GM21423 (cell line): ENCODE measurements around the gene NFX1.
"Not testable (repeated sequence)": the region's sequence is repeated elsewhere in the genome, so short reads cannot be mapped to it uniquely, and the experiment has no call there.

Experiments
- ATAC-seq: cut with Tn5 transposase; IDR thresholded peaks from one replicate; pipeline ENCODE4 v1.9.1; 2021; ENCODE audit warnings: mild to moderate bottlenecking, moderate library complexity; ENCODE audit not compliant: unreplicated experiment

The NFX1 gene

DNA sequence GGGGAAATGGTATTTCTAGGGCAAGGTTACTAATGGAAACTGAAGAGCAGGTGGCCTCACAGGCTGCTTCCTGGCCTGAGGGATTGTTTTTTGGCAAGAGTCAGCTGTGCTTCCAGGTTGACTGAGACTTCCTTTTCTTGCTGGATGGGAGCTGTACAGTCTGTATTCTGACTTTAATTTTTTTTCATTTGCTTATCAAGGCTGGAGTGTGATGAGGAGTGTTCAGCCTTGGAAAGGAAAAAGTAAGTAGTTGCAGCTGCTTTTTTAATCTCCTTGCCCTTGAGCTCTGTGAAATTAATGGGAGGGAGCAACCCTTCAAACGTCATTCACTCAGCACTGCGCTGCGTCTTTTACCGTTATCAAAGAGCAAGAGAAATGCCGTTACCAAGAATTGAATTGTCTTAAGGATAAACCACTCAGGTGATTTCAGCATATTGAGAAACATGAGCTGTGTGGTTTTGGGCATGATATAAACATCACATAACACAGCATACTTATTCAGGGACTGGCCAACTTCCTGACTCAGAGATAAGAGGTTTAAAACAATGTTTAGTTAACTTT lies 64.4 kb downstream of the NFX1 start:
- ATAC-seq: no peak

DNA sequence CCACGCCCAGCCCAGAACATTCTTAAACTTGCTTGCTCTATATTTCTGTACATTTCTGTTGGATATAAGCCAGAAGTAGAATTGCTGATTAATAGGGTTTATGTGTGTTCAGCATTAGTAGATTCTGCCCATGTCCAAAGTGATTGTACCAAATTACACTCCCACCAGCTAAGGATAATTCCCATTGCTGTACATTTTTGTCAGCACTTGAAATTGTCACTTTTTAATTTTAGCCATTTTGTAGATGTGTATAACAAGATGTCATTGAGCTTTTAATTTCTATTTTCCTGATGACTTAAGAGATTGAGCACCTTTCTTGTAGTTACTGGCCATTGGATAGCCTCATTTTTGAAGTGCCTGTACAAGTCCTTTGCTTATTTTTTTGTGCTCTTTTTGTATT lies 65.6 kb downstream of the NFX1 start:
- no peak for ATAC-seq

DNA sequence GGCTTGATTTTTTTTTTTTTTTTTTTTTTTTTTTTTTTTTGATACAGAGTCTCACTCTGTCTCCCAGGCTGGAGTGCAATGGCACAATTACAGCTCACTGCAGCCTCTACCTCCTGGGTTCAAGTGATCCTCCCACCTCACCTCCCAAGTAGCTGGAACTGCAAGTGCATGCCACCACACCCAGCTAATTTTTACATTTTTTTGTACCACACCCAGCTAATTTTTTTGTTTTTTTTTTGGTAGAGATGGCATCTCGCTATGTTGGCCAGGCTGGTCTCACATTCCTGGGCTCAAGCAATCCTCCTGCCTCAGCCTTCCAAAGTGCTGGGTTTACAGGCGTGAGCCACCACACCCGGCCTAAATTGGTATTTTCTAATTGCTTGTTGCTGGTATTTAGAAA lies 68.3 kb downstream of the NFX1 start:
- ATAC-seq: not testable (repeated sequence)

DNA sequence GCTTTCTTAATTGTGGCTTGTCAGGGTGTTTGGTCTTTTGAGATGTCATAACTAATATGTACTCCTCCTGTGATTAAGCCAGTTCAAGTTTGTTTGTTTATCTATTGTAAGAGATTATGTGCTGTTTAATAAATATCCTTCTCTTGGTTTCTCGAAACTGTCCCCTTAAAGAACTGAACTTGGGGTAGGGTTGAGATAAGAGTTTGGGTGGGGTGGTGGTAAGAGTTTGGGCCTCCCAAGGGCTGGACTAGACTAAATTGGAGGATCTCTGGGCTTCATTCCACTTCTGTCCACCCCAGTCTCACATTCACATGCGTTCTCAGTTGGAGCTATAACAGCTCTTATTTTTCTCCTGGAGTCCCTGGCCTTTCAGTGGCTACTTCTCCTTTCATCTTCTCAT lies 73.8 kb downstream of the NFX1 start:
- ATAC-seq: no peak

DNA sequence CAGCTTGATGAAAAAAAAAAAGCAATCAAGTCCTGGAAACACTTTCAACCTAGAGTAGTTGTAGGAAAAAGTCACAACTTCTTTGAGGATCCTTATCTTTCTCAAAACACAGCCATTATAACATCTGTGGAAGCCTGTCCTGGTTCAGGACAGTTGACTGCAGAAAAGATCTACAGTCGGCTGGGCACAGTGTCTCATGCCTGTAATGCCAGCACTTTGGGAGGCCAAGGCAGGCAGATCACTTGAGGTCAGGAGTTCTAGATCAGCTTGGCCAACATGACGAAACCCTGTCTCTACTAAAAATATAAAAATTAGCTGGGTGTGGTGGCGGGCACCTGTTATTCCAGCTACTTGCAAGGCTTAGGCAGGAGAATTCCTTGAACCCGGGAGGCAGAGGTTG lies 74.5 kb downstream of the NFX1 start:
- not testable (repeated sequence) for ATAC-seq

DNA sequence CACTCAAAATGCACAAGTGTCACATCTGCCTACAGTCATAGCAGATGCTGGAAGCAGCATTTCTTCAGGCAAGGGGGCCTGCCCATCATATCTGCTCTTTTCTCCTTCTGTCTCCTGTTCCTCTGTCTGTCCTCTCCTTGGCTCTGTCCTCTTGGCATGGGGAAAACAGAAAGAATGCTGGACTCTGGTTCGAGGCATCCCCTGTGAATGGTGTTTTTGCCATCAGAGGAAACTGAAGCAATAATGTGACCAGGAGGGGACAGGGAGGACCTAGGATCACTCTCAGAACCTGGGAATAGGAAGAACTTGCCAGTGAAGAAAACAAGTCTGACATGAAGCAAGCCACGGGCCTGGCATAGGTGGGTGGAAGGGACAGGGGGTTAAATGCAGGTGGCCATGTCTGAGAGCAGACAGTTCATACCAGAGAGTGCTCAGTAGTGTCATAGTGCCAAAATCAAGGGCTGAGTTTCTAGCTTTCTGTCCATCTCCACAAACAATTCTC lies 76.7 kb downstream of the NFX1 start:
- ATAC-seq: no peak

DNA sequence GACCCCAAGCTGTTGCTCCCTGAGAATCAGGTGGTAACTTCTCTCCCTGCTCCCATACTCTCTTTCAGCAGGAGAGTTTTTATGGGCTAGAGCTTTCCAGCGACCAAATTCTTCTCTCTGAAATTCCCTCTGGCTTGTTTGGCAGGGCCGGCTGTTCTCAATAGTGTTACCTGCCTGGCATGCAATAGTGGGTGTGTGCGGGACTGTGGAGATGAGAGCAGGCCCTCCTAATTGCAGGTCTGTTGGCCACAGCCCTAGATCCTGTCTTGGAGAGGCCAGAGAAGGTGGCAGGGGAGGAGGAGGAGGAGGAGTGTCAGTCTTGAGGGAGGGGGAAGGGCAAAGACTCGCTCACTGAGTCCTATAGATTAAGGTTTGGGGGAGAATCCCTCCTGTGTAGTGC lies 82.6 kb downstream of the NFX1 start:
- no peak for ATAC-seq

DNA sequence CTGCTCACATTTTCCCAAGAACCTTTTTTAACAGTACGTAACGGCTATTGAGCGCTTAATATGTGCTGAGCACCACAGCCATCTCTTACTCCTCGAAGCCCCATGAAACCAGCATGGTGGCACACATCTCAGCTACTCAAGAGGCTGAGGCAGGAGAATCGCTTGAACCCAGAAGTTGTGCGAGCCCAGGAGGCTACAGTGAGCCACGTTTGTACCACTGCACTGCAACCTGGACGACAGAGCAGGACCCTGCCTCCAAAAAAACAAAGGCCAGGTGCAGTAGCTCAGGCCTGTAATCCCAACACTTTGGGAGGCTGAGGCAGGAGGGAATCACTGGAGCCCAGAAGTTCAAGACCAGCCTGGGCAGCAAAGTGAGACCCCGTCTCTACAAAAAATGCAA lies 83.9 kb downstream of the NFX1 start:
- no peak for ATAC-seq

DNA sequence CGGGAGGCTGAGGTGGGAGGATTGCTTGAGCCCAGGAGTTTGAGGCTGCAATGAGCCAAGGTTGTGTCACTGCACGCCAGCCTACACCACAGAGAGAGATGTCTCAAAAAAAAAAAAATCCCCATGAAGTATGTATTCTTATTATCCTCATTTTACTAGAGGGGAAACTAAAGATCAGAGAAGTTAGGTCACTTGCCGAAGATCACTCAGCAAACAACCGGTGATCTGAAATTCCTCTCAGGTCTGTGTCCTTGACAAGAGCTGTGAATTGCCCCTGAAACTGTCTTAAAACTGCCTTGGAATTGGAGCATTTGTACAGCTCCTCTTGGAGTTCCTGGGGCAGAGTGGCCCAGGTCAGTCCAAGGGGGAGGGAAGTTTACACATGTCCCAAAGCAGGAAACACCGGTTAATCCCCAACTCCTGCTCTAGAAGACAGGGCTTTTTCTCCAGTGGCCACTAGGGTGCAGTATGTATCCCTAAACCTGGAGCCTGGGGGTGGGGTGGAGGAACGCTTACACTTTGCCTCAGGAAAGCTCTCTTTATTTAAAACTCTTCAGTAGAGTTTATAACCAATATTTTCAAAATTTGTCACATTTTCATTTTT lies 84.4 kb downstream of the NFX1 start:
- ATAC-seq: peak; percentile 64

DNA sequence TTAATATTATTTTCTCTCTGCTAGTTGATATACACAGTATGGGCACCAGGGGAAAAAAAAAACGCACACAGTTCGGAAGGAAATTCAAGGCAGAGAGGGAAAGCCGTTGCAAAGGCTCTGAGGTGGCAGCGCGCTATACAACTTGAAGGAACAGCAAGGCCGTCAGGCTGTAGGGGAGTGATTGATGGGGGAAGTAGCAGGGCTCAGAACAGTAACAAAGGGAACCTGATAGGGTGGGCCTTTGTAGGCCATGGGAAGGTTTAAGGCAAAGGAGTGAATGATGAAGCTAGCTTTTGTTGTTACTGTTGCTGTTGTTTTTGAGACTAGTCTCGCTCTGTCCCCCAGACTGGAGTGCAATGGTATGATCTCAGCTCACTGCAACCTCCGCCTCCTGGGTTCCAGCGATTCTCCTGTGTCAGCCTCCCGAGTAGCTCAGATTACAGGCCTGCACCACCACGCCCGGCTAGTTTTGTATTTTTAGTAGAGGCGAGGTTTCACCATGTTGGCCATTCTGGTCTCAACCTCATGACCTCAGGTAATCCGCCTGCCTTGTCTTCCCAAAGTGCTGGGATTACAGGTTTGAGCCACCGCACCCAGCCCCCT lies 85.0 kb downstream of the NFX1 start:
- no peak for ATAC-seq

DNA sequence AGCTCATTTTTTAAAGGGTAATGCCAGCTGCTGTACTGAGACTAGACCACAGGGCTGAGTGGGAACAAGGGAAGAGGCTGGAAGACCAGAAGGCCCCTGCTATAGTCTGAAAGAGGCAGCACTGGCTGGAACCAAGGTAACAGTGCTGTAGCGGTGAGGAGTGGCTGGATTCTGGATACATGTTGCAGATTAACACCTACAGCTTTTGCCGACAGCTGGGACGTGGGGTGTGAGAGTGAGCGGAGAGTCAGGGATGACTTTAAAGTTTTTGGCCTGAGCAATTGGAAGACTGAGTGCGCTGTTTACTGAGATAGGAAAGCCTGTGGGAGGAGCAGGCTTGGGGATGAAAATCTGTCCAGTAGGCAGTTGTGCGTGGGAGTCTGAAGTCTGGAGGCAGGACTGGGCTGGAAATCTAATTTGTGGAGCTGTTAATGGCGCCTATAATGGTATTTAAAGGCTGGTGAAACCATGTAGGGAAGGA lies 85.6 kb downstream of the NFX1 start:
- no peak for ATAC-seq

DNA sequence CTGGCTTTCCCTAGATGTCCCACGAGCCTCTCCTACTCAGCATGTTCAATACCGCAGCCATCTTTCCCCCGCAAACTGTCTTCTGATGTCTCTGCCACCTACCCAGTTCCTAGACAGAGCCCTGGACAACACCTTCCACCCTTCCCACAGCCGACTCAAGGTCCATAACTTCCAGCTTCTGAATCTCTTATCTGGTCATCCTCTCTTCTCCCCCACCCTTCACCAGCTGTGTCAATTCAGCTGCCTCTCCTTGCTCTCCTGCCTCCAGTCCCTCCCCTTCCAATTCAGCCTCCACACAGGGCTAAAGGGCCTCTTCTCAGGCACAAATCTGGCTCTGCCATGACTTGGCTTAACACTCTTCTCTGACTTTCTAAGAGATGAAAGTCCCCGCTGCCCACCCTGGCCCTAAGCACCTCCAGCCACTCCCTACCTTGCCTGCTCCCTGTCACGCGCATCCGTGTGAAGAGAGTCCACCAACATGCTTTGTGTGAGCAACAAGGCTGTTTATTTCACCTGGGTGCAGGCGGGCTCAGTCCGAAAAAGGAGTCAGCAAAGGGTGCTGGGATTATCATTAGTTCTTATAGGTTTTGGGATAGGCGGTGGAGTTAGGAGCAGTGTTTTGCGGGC lies 86.9 kb downstream of the NFX1 start:
- ATAC-seq: no peak

DNA sequence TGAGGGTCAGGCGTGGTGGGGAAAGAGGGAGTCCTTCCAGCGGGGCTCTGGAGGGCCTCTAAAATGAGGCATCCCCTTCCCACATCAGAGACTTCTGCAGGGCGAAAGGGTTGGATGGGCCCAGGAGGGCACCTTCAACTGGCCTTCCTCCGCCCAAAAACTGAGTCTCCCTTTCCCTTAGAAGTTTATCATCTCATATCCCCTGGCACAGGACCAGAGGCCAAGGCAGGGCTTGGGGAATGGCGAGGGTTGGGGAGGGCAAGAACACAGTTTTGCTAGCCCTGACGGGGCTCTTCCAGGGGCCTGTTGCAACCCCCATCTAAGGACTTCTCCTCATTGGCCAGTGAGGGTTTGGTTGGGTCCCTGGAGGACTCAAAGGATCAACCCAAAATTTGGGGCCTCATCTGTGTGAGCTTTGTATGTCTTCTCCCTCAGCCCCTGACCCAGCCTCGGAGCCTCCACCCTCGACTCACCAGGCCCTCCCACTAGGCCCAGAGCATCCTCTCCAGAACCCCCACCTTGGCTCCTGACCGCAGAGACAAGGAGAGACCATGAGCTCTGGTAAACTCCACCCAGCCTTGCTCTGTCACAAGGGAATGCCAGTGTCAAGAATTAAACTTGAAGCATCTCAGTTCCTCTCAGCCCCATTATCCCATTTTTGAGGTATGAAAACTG lies 87.9 kb downstream of the NFX1 start:
- ATAC-seq: no peak

DNA sequence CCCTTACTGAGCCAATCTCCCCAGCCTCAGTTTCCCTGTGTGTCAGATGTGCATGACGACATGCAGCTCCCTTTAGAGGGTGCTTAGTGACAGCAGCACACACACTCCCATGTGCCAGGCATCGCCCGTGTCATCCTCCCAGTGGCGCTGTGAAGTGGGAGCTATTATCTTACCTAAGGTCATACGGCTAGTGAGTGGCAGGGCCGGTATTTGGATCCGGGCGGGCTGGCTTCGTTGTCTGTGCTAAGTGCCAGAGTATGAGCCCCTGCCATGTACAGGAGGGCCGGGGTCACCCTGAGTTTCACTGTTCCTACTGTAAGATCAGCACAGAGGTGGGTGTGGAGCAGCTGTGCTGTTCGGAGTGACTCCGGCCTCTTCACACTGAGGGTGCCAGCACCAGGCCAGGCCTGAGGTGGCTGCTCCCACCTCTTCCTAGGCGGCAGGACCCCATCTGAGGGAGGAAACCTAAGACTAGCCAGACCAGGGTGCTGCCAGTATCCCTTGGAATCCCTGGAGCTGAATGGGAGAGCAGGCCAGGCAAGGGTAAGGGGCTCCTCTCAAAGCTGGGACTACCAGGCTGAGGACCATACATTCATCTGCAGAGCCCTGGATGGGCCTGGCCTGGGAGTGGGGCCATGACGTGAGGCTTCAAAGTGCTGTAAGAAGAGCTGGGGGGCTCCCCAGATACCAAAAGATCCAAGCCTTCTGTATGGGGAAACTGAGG lies 89.5 kb downstream of the NFX1 start:
- no peak for ATAC-seq

DNA sequence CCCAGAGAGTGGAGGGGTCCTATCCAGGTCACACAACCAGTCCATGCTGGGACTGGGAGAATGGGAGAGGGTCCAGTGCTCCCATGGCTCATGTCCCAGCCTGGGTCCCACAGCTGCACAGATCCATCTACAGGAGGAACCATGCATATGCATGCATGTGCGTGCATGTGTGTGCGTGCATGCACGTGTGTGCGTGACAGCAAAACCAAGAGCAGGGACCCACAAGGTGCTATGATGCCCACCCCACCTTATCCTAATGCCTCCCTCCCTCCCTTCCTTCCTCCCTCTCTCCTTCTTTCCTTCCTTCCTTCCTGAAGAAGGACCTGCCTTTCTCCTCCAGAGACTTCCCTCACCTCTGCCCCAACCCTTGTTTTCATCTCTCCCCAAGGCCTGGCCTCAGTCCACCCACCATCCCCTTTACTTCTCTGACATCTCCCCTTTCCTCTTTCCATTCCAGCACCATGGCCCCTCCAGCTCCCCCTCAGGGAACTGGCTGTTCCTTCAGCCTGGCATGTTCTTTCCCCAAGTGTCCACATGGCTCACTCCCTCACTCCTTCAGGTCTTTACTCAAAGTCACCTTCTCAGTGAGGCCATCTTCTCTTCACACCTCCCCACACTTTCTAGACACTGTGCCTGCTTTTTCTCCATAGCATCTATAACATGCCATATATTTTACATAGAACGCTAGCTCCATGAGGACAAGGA lies 90.2 kb downstream of the NFX1 start:
- no peak for ATAC-seq

DNA sequence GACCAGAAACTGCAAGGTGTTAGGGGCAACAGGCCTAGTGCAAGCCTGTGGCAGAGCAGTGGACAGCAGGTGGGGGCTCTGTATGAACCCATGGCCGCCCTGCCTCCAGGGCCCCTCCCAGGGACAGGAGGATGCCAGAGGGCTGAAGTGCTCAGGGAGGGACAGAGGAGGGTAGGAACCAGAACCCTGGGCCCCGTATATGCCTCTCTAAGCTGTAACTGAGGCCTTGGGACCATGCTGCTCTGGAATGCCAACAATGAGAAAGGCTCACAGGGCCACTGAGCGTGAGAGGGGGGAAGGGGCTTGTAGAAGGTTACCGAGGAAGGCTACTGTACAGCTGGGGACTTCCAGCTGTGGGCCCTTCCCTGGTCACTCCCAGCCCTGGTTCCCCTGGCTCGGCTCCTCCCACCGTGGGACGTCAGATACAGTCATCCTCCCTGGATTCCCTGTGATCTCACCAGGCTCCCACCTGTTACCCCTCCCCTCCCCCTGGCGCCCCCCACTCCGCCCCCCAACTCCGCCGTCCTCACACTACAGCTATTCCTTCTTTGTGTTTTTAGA lies 91.0 kb downstream of the NFX1 start:
- ATAC-seq: no peak

DNA sequence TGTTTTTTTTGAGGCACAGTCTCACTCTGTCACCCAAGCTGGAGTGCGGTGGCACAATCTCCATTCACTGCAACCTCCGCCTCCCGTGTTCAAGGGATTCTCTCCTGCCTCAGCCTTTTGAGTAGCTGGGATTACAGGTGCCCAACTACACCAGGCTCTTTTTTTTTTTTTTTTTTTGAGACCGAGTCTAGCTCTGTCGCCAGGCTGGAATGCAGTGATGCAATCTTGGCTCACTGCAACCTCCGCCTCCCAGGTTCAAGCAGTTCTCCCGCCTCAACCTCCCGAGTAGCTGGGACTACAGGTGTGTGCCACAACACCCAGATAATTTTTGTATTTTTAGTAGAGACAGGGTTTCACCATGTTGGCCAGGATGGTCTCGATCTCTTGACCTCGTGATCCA lies 92.1 kb downstream of the NFX1 start:
- not testable (repeated sequence) for ATAC-seq

DNA sequence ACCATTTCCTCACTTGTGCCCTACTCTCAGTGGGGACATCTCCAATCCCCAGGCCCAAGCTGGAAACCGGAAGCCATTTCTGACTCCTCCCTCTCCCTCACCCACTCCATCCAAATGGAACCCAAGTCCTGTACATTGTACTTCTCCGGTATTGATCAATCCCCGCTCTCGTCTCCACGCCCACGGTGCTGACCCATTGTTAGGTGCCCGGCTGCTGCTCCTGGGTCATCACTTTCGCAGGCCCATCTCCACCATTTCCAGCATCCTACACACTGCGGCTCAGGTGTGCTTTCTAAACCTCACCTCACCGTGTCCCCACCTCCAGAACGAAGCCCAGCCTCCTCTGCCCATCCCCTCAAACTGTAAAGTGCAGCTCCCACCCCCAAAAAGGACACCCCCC lies 93.1 kb downstream of the NFX1 start:
- not testable (repeated sequence) for ATAC-seq

DNA sequence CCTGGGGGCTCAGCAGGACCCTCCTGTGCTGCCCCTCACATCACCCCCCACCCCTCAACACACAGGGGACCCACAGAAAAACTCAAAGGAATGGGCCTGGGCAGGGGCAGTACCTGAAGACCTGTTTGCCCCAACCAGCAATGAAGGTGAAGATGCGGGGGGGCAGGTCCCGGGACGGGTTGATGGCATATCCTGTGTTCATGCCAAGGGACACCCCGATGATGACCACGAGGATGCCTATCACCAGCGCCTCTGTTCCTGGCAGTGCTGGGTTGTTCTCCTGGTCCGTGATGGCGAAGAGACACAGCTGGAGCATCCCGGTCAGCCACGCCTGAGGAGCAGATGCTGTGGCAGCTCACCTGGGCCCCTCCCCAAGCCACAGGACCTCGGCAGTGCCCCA lies 95.2 kb downstream of the NFX1 start:
- not testable (repeated sequence) for ATAC-seq
